ENCODE results near the gene DENND1B.

Gene DENND1B

DNA sequence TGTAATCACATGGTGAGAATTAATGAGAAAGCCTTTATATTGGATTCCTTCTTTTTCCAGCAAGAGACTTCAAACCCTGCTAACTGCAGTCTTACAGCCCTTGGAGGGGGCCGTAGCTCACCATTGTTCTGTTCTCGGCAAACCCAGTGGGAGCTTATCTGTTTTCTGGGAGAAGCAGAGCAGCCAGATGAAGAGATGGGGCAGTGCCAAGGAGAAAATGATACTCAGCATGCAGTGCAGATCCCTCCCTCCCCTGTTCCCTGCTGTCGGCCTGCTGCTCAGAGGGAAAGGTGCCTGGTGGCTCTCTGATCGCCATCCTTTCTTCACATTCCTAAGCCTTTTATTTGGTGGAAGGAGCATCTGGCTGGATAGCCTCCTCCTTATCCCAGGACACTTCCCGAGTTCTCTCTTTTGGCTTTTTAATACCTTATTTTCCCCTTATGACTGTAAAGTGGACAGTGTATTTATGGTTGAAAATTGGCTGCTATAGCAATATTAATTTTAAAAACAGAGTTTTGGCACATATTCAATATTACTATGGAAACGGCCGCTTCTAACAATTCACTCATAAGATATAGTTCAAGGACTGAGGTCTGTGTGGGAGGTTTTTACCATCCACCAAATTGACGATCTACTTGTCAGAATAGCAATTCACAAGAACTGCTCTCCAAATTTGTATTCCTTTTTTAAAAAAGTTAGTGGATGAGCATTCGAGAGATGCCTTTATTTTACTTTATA, 303.9 kb downstream of the DENND1B start:
- POLR2A ChIA-PET = no interaction called here

DNA sequence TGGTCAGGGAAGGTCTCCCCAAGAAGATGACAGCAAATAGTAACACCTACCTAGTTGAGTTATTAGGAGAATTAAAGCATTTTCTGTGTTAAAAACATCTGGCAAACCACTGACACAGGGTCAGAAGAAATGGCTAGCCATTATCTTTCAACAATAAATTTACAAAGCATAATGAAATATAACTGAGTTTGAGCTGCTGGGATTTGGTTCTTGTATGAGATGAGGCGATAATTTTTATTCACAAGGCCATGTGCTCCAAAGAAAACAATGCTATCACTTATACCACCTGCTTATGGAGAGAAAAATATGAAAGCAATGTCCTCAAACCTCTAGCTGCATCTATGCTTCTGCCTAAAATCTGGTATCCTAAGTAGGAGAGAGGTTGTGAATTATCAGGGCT, 304.9 kb downstream of the DENND1B start:
- Histone ChIP-seq H3K4me3 (ENCODE audit: low read depth, low read length) (no peak overlapping the region), H3K4me1 (ENCODE audit: control insufficient read depth, insufficient read depth, low read length) (0 out of 2 replicates have a peak, but pooled peaks cover 2% of the 10 kb centered on the region), H3K36me3 (ENCODE audit: control insufficient read depth in 2 of 2, insufficient read depth in 1 of 2, low read length in 2 of 2) (no peaks in the 10 kb centered on the region), H3K9me3 (ENCODE audit: control insufficient read depth, insufficient read depth, low read depth, low read length) (no peaks in the 10 kb centered on the region), H3K27ac (ENCODE audit: extremely low read depth, low read depth, low read length) (no peak overlapping the region)
- CTCF ChIA-PET = no interaction called here
- TF ChIP-seq ZBTB21 (tag by site-specific recombination; IDR thresholded peaks at IDR 0.05) (no peak), ZNF747 (tag by site-specific recombination; IDR thresholded peaks at IDR 0.05) (no peak), ZFP69B (tag by site-specific recombination; IDR thresholded peaks at IDR 0.05) (no peak), YY2 (tag by site-specific recombination; IDR thresholded peaks at IDR 0.05) (no peak), SP3 (tag by site-specific recombination; IDR thresholded peaks at IDR 0.05) (no peak), FEZF1 (tag by site-specific recombination; IDR thresholded peaks at IDR 0.05) (no peak), ZNF311 (tag by site-specific recombination; IDR thresholded peaks at IDR 0.05; ENCODE audit: borderline replicate concordance) (no peak), ZNF140 (tag by site-specific recombination; IDR thresholded peaks at IDR 0.05) (no peak)
- POLR2A ChIA-PET = no interaction called here

More for the DNA sequence above, 303.9 kb downstream of the DENND1B start:
- no peaks in the 10 kb centered on the region for H3K36me3 ChIP-seq (ENCODE audit: control insufficient read depth in 2 of 2, insufficient read depth in 1 of 2, low read length in 2 of 2)
- no peak for TF ChIP-seq ZNF221 (tag by site-specific recombination; IDR thresholded peaks at IDR 0.05; ENCODE audit: borderline replicate concordance)
- peak; percentile 90 for TF ChIP-seq ZIC2 (tag by site-specific recombination; IDR thresholded peaks at IDR 0.05)
- TF ChIP-seq ZBTB17 (tag by site-specific recombination; IDR thresholded peaks at IDR 0.05) = peak; percentile 65
- TF ChIP-seq ZNF157 (tag by site-specific recombination; IDR thresholded peaks at IDR 0.05) = no peak
- no peaks in the 10 kb centered on the region for H3K4me1 ChIP-seq (ENCODE audit: control insufficient read depth, insufficient read depth, low read length)
- H3K9me3 ChIP-seq (ENCODE audit: control insufficient read depth, insufficient read depth, low read depth, low read length) = no peaks in the 10 kb centered on the region
- no peak overlapping the region for H3K4me3 ChIP-seq (ENCODE audit: low read depth, low read length)
- no peak overlapping the region for H3K27ac ChIP-seq (ENCODE audit: extremely low read depth, low read depth, low read length)
- CTCF ChIA-PET = no interaction called here

DNA sequence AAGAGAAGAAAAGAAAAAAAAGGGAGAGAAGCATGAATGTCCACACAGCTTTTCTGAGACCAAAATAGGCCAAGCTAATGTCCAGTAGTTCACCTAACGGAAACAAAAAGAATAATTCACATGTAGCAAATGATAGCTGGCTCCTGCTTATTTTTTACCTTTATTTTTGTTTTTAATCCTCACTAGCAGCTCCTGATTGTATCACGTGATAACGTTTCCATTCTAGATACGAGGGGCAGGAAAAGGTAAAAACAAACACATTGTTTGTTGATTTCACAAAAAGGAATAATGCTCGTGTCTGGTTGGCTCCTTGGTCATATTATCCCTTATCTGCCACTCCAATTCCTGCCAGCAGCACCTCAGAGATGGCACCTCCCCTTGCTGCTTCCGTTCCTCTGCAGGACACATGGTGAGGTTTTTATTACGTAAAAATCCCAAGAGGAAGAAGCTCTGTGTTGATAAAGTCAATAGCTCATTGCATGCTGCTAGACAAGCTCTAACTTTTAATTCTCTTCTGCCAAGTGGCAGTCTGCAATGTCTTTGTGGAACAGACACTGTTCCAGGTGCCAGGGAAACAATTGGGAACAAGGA, 305.6 kb downstream of the DENND1B start:
- H3K27ac ChIP-seq (ENCODE audit: extremely low read depth, low read depth, low read length) = no peak overlapping the region
- H3K9me3 ChIP-seq (ENCODE audit: control insufficient read depth, insufficient read depth, low read depth, low read length) = no peaks in the 10 kb centered on the region
- 0 out of 2 replicates have a peak, but pooled peaks cover 2% of the 10 kb centered on the region for H3K4me1 ChIP-seq (ENCODE audit: control insufficient read depth, insufficient read depth, low read length)
- CTCF ChIA-PET = no interaction called here
- H3K4me3 ChIP-seq (ENCODE audit: low read depth, low read length) = no peak overlapping the region
- H3K36me3 ChIP-seq (ENCODE audit: control insufficient read depth in 2 of 2, insufficient read depth in 1 of 2, low read length in 2 of 2) = no peaks in the 10 kb centered on the region
- TF ChIP-seq ZNF600 (tag by site-specific recombination; IDR thresholded peaks at IDR 0.05) = no peak
- no peak for TF ChIP-seq ZNF16 (tag by site-specific recombination; IDR thresholded peaks at IDR 0.05; ENCODE audit: low read depth)
- TF ChIP-seq, protein P1, sequence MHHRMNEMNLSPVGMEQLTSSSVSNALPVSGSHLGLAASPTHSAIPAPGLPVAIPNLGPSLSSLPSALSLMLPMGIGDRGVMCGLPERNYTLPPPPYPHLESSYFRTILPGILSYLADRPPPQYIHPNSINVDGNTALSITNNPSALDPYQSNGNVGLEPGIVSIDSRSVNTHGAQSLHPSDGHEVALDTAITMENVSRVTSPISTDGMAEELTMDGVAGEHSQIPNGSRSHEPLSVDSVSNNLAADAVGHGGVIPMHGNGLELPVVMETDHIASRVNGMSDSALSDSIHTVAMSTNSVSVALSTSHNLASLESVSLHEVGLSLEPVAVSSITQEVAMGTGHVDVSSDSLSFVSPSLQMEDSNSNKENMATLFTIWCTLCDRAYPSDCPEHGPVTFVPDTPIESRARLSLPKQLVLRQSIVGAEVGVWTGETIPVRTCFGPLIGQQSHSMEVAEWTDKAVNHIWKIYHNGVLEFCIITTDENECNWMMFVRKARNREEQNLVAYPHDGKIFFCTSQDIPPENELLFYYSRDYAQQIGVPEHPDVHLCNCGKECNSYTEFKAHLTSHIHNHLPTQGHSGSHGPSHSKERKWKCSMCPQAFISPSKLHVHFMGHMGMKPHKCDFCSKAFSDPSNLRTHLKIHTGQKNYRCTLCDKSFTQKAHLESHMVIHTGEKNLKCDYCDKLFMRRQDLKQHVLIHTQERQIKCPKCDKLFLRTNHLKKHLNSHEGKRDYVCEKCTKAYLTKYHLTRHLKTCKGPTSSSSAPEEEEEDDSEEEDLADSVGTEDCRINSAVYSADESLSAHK (tag by site-specific recombination; IDR thresholded peaks at IDR 0.05) = no peak
- no peak for TF ChIP-seq ZFHX2 (tag by site-specific recombination; conservative IDR thresholded peaks at IDR 0.05)
- TF ChIP-seq, protein P2, sequence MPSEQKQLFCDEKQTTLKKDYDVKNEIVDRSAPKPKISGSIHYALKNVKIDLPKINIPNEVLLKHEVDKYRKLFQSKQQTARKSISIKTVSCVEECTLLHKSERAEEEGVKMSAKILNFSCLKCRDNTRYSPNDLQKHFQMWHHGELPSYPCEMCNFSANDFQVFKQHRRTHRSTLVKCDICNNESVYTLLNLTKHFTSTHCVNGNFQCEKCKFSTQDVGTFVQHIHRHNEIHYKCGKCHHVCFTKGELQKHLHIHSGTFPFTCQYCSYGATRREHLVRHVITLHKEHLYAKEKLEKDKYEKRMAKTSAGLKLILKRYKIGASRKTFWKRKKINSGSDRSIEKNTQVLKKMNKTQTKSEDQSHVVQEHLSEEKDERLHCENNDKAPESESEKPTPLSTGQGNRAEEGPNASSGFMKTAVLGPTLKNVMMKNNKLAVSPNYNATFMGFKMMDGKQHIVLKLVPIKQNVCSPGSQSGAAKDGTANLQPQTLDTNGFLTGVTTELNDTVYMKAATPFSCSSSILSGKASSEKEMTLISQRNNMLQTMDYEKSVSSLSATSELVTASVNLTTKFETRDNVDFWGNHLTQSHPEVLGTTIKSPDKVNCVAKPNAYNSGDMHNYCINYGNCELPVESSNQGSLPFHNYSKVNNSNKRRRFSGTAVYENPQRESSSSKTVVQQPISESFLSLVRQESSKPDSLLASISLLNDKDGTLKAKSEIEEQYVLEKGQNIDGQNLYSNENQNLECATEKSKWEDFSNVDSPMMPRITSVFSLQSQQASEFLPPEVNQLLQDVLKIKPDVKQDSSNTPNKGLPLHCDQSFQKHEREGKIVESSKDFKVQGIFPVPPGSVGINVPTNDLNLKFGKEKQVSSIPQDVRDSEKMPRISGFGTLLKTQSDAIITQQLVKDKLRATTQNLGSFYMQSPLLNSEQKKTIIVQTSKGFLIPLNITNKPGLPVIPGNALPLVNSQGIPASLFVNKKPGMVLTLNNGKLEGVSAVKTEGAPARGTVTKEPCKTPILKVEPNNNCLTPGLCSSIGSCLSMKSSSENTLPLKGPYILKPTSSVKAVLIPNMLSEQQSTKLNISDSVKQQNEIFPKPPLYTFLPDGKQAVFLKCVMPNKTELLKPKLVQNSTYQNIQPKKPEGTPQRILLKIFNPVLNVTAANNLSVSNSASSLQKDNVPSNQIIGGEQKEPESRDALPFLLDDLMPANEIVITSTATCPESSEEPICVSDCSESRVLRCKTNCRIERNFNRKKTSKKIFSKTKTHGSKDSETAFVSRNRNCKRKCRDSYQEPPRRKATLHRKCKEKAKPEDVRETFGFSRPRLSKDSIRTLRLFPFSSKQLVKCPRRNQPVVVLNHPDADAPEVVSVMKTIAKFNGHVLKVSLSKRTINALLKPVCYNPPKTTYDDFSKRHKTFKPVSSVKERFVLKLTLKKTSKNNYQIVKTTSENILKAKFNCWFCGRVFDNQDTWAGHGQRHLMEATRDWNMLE (tag by site-specific recombination; conservative IDR thresholded peaks at IDR 0.05; ENCODE audit: low read depth) = no peak
- TF ChIP-seq TRIM28 (IDR thresholded peaks at IDR 0.05; ENCODE audit: borderline replicate concordance, low read length) = no peak
- TF ChIP-seq MZF1 (tag by site-specific recombination; IDR thresholded peaks at IDR 0.05; ENCODE audit: borderline replicate concordance) = no peak
- TF ChIP-seq ZNF341 (tag by site-specific recombination; IDR thresholded peaks at IDR 0.05; ENCODE audit: low read depth) = no peak
- TF ChIP-seq OSR2 (tag by site-specific recombination; IDR thresholded peaks at IDR 0.05) = no peak
- TF ChIP-seq, protein P3, sequence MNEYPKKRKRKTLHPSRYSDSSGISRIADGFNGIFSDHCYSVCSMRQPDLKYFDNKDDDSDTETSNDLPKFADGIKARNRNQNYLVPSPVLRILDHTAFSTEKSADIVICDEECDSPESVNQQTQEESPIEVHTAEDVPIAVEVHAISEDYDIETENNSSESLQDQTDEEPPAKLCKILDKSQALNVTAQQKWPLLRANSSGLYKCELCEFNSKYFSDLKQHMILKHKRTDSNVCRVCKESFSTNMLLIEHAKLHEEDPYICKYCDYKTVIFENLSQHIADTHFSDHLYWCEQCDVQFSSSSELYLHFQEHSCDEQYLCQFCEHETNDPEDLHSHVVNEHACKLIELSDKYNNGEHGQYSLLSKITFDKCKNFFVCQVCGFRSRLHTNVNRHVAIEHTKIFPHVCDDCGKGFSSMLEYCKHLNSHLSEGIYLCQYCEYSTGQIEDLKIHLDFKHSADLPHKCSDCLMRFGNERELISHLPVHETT (tag by site-specific recombination; IDR thresholded peaks at IDR 0.05) = no peak
- POLR2A ChIA-PET = interaction anchor here (0.6 kb wide), 1 partner anchor 464 kb away, joined by 7 read pairs; no protein-coding TSS in a partner anchor
